Liver (tissue), 3 donors: ENCODE data around the gene LRRC71.

ENCODE experiments used
- EGR1 ChIP-seq, 2 donors: IDR thresholded peaks; 2 replicates each; pipeline ENCODE4 v1.6.1; 2016 to 2018; ENCODE audit warnings: antibody characterized with exemption in 2 of 2, low read depth in 2 of 2
- GABPA ChIP-seq, 2 donors: IDR thresholded peaks in 1 of 2; conservative IDR thresholded peaks in 1 of 2; 2 replicates each; pipeline ENCODE4 v1.6.1; 2016; ENCODE audit warnings: antibody characterized with exemption in 2 of 2, mild to moderate bottlenecking in 1 of 2, moderate library complexity in 1 of 2
- JUND ChIP-seq, 2 donors: IDR thresholded peaks; 2 replicates each; pipeline ENCODE4 v1.6.1; 2016; ENCODE audit warnings: antibody characterized with exemption in 2 of 2
- NR2F2 ChIP-seq: IDR thresholded peaks from 2 replicates; pipeline ENCODE4 v1.6.1; 2016; ENCODE audit warnings: antibody characterized with exemption
- RAD21 ChIP-seq, 2 donors: IDR thresholded peaks; 2 replicates each; pipeline ENCODE4 v1.6.1; 2016; ENCODE audit warnings: antibody characterized with exemption in 2 of 2, mild to moderate bottlenecking in 2 of 2
- RXRA ChIP-seq, 2 donors: IDR thresholded peaks; 2 replicates each; pipeline ENCODE4 v1.6.1; 2017 to 2018; ENCODE audit warnings: antibody characterized with exemption in 2 of 2, mild to moderate bottlenecking in 1 of 2
- SP1 ChIP-seq: IDR thresholded peaks from 2 replicates; pipeline ENCODE4 v1.6.1; 2018; ENCODE audit warnings: antibody characterized with exemption, mild to moderate bottlenecking
- TAF1 ChIP-seq: conservative IDR thresholded peaks from 2 replicates; pipeline ENCODE4 v1.6.1; 2016; ENCODE audit warnings: antibody characterized with exemption, mild to moderate bottlenecking
- YY1 ChIP-seq: IDR thresholded peaks from 2 replicates; pipeline ENCODE4 v1.6.1; 2016; ENCODE audit warnings: antibody characterized with exemption, mild to moderate bottlenecking
- TF ChIP-seq, protein P1 (sequence below): IDR thresholded peaks from 2 replicates; pipeline ENCODE4 v1.6.1; 2016; ENCODE audit warnings: antibody characterized with exemption, mild to moderate bottlenecking
- TF ChIP-seq, protein P2 (sequence below): fragments of 150-350 bp; IDR thresholded peaks from 2 replicates; pipeline ENCODE4 v1.5.1; 2017; ENCODE audit warnings: improper control_type of control experiment, low read depth, low read length; ENCODE audit not compliant: missing input control
- TF ChIP-seq, protein P3 (sequence below): IDR thresholded peaks from 2 replicates; pipeline ENCODE4 v1.6.1; 2016; ENCODE audit warnings: antibody characterized with exemption
- TF ChIP-seq, protein P4 (sequence below): IDR thresholded peaks from 2 replicates; pipeline ENCODE4 v1.6.1; 2016; ENCODE audit warnings: antibody characterized with exemption
- TF ChIP-seq, protein P5 (sequence below): IDR thresholded peaks from 2 replicates; pipeline ENCODE4 v1.6.1; 2016; ENCODE audit warnings: antibody characterized with exemption
- donor health status: healthy.
- donor health status: healthy.

DNA sequence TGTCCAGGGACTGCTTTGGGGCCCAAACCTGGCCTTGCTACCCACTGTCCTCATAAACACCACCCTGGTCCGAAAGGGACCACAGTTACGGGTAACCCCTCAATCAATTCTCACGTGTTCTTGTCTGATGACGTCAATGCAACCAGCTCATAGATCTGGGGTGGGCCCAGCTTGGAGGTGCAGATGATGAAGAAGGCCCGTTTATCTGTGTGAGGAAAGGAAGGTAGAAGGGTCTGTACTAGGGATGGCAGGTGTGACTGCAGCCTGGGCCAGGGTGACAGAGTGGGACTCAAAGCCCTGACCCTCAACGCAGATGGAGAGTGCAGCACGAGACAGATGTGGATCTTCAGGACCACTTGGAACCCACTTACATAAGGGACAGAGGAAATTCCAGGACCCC, 22.1 kb downstream of the LRRC71 start:
- TF ChIP-seq NR2F2 (no peak), YY1 (no peak), RAD21 (IDR thresholded peaks at IDR 0.05) (no peak), JUND (IDR thresholded peaks at IDR 0.05) (no peak), SP1 (no peak), GABPA (IDR thresholded peaks at IDR 0.05 in 1 of 2, conservative IDR thresholded peaks at IDR 0.05 in 1 of 2) (no peak), RXRA (IDR thresholded peaks at IDR 0.05) (no peak), TAF1 (no peak), EGR1 (IDR thresholded peaks at IDR 0.05; ENCODE audit: low read depth in 2 of 2) (no peak)
- TF ChIP-seq, protein P1, sequence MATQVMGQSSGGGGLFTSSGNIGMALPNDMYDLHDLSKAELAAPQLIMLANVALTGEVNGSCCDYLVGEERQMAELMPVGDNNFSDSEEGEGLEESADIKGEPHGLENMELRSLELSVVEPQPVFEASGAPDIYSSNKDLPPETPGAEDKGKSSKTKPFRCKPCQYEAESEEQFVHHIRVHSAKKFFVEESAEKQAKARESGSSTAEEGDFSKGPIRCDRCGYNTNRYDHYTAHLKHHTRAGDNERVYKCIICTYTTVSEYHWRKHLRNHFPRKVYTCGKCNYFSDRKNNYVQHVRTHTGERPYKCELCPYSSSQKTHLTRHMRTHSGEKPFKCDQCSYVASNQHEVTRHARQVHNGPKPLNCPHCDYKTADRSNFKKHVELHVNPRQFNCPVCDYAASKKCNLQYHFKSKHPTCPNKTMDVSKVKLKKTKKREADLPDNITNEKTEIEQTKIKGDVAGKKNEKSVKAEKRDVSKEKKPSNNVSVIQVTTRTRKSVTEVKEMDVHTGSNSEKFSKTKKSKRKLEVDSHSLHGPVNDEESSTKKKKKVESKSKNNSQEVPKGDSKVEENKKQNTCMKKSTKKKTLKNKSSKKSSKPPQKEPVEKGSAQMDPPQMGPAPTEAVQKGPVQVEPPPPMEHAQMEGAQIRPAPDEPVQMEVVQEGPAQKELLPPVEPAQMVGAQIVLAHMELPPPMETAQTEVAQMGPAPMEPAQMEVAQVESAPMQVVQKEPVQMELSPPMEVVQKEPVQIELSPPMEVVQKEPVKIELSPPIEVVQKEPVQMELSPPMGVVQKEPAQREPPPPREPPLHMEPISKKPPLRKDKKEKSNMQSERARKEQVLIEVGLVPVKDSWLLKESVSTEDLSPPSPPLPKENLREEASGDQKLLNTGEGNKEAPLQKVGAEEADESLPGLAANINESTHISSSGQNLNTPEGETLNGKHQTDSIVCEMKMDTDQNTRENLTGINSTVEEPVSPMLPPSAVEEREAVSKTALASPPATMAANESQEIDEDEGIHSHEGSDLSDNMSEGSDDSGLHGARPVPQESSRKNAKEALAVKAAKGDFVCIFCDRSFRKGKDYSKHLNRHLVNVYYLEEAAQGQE = no peak
- TF ChIP-seq, protein P2, sequence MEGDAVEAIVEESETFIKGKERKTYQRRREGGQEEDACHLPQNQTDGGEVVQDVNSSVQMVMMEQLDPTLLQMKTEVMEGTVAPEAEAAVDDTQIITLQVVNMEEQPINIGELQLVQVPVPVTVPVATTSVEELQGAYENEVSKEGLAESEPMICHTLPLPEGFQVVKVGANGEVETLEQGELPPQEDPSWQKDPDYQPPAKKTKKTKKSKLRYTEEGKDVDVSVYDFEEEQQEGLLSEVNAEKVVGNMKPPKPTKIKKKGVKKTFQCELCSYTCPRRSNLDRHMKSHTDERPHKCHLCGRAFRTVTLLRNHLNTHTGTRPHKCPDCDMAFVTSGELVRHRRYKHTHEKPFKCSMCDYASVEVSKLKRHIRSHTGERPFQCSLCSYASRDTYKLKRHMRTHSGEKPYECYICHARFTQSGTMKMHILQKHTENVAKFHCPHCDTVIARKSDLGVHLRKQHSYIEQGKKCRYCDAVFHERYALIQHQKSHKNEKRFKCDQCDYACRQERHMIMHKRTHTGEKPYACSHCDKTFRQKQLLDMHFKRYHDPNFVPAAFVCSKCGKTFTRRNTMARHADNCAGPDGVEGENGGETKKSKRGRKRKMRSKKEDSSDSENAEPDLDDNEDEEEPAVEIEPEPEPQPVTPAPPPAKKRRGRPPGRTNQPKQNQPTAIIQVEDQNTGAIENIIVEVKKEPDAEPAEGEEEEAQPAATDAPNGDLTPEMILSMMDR = no peak
- TF ChIP-seq, protein P3, sequence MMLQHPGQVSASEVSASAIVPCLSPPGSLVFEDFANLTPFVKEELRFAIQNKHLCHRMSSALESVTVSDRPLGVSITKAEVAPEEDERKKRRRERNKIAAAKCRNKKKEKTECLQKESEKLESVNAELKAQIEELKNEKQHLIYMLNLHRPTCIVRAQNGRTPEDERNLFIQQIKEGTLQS = no peak
- TF ChIP-seq, protein P4, sequence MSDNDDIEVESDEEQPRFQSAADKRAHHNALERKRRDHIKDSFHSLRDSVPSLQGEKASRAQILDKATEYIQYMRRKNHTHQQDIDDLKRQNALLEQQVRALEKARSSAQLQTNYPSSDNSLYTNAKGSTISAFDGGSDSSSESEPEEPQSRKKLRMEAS = no peak
- TF ChIP-seq, protein P5, sequence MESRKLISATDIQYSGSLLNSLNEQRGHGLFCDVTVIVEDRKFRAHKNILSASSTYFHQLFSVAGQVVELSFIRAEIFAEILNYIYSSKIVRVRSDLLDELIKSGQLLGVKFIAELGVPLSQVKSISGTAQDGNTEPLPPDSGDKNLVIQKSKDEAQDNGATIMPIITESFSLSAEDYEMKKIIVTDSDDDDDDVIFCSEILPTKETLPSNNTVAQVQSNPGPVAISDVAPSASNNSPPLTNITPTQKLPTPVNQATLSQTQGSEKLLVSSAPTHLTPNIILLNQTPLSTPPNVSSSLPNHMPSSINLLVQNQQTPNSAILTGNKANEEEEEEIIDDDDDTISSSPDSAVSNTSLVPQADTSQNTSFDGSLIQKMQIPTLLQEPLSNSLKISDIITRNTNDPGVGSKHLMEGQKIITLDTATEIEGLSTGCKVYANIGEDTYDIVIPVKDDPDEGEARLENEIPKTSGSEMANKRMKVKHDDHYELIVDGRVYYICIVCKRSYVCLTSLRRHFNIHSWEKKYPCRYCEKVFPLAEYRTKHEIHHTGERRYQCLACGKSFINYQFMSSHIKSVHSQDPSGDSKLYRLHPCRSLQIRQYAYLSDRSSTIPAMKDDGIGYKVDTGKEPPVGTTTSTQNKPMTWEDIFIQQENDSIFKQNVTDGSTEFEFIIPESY = no peak
